ENCODE data around the gene ASCC1.
"Not testable (repeated sequence)": the region's sequence is repeated elsewhere in the genome, so short reads cannot be mapped to it uniquely, and the experiment has no call there.

Gene ASCC1

GRCh38 chr10:72219235-72219814 lies 3.2 kb upstream of the ASCC1 start:
- Histone ChIP-seq H3K27me3 (replicated peaks; ENCODE audit: control insufficient read depth, insufficient read depth, low read length) (no peaks in the 10 kb centered on the region), H3K4me3 (replicated peaks; ENCODE audit: low read depth, low read length) (no peak overlapping the region; the same call in 1 of the 2 replicates), H3K36me3 (ENCODE audit: control insufficient read depth, insufficient read depth, low read length) (peaks cover 5% of the 10 kb centered on the region)
- no peak for TF ChIP-seq CTCF (IDR thresholded peaks at IDR 0.05; ENCODE audit: insufficient read depth, low read length, poor library complexity, severe bottlenecking)
- DNase-seq (ENCODE audit: extremely low read depth, insufficient read length) = no peak

- no peak for DNase-seq (ENCODE audit: extremely low read depth, insufficient read length)
- H3K36me3 ChIP-seq (ENCODE audit: control insufficient read depth, insufficient read depth, low read length) = peaks cover 2% of the 10 kb centered on the region
- no peak for TF ChIP-seq CTCF (IDR thresholded peaks at IDR 0.05; ENCODE audit: insufficient read depth, low read length, poor library complexity, severe bottlenecking)
- no peaks in the 10 kb centered on the region for H3K27me3 ChIP-seq (replicated peaks; ENCODE audit: control insufficient read depth, insufficient read depth, low read length)
- H3K4me3 ChIP-seq (replicated peaks; ENCODE audit: low read depth, low read length) = peak overlapping the region; percentile 35
Observed at GRCh38 chr10:72218726-72219125, 2.6 kb upstream of the ASCC1 start.

GRCh38 chr10:72218325-72218724 lies 2.2 kb upstream of the ASCC1 start:
- TF ChIP-seq CTCF (IDR thresholded peaks at IDR 0.05; ENCODE audit: insufficient read depth, low read length, poor library complexity, severe bottlenecking) = no peak
- no peaks in the 10 kb centered on the region for H3K27me3 ChIP-seq (replicated peaks; ENCODE audit: control insufficient read depth, insufficient read depth, low read length)
- peak overlapping the region; percentile 43 for H3K4me3 ChIP-seq (replicated peaks; ENCODE audit: low read depth, low read length)
- H3K36me3 ChIP-seq (ENCODE audit: control insufficient read depth, insufficient read depth, low read length) = peaks cover 2% of the 10 kb centered on the region
- DNase-seq (ENCODE audit: extremely low read depth, insufficient read length) = peak; percentile 61

- not testable (repeated sequence) for H3K36me3 ChIP-seq (ENCODE audit: control insufficient read depth, insufficient read depth, low read length); H3K27me3 ChIP-seq (replicated peaks; ENCODE audit: control insufficient read depth, insufficient read depth, low read length); H3K4me3 ChIP-seq (replicated peaks; ENCODE audit: low read depth, low read length); DNase-seq (ENCODE audit: extremely low read depth, insufficient read length)
Observed at GRCh38 chr10:72211832-72212231, 4.2 kb downstream of the ASCC1 start.

GRCh38 chr10:72211381-72211780 lies 4.7 kb downstream of the ASCC1 start:
- not testable (repeated sequence) for H3K4me3 ChIP-seq (replicated peaks; ENCODE audit: low read depth, low read length); DNase-seq (ENCODE audit: extremely low read depth, insufficient read length); H3K36me3 ChIP-seq (ENCODE audit: control insufficient read depth, insufficient read depth, low read length); H3K27me3 ChIP-seq (replicated peaks; ENCODE audit: control insufficient read depth, insufficient read depth, low read length)

GRCh38 chr10:72208526-72208925 lies 7.5 kb downstream of the ASCC1 start:
- DNase-seq (ENCODE audit: extremely low read depth, insufficient read length); H3K27me3 ChIP-seq (replicated peaks; ENCODE audit: control insufficient read depth, insufficient read depth, low read length); H3K36me3 ChIP-seq (ENCODE audit: control insufficient read depth, insufficient read depth, low read length): not testable (repeated sequence)

GRCh38 chr10:72206511-72207229 lies 9.4 kb downstream of the ASCC1 start:
- H3K4me3 ChIP-seq (replicated peaks; ENCODE audit: low read depth, low read length) = no peak overlapping the region
- no peaks in the 10 kb centered on the region for H3K27me3 ChIP-seq (replicated peaks; ENCODE audit: control insufficient read depth, insufficient read depth, low read length)
- no peak for TF ChIP-seq CTCF (IDR thresholded peaks at IDR 0.05; ENCODE audit: insufficient read depth, low read length, poor library complexity, severe bottlenecking)
- peaks cover 11% of the 10 kb centered on the region for H3K36me3 ChIP-seq (ENCODE audit: control insufficient read depth, insufficient read depth, low read length)
- no peak for DNase-seq (ENCODE audit: extremely low read depth, insufficient read length)

More at GRCh38 chr10:72208526-72208925, 7.5 kb downstream of the ASCC1 start:
- H3K4me3 ChIP-seq (replicated peaks; ENCODE audit: low read depth, low read length) = not testable (repeated sequence)
